ENCODE measurements around the gene PARS2.
"Not testable (repeated sequence)": the region's sequence is repeated elsewhere in the genome, so short reads cannot be mapped to it uniquely, and the experiment has no call there.

PARS2 gene

GRCh38 chr1:54798769-54799641 is 34.7 kb upstream of the PARS2 start:
- peak; percentile 17 for DNase-seq

DNA sequence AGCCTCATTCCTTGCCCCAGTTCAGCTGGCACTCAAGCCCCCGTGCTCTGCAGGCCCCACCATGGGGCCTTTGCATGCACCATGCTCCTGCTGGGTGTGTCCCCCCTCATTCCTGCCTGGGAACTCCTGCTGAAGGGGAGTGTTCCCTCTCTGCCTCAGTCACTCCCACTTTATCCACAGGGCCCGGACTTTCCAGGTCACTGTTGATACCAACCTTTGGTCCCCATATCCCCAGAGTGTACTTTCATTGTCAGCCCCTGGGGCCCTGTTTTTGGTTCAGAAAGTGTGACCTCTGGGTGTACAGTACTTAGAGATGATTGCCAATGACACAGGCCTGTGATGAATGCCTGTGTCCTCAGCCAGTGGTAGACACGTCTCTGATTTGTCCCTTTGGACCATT is 33.9 kb upstream of the PARS2 start:
- DNase-seq: no peak

- no peak for DNase-seq
Measured at GRCh38 chr1:54796902-54797301, 32.6 kb upstream of the PARS2 start.

GRCh38 chr1:54795841-54796468 is 31.6 kb upstream of the PARS2 start:
- DNase-seq: no peak

DNA sequence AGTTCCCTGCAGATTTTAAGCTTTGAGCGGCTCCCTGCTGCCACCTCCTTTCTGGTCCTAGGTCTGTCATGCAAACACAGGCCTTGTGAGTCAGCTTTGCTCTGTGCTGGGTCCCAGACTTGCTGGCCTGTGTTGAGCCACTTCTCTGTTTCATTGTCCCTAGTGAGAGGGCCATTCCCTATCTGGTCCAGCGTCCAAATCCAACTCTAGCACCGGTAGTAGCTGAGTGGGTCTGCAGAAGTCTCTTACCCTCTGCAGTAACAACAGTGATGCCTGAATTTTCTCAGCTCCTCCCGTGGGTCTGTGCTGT is 31.0 kb upstream of the PARS2 start:
- DNase-seq: no peak

DNA sequence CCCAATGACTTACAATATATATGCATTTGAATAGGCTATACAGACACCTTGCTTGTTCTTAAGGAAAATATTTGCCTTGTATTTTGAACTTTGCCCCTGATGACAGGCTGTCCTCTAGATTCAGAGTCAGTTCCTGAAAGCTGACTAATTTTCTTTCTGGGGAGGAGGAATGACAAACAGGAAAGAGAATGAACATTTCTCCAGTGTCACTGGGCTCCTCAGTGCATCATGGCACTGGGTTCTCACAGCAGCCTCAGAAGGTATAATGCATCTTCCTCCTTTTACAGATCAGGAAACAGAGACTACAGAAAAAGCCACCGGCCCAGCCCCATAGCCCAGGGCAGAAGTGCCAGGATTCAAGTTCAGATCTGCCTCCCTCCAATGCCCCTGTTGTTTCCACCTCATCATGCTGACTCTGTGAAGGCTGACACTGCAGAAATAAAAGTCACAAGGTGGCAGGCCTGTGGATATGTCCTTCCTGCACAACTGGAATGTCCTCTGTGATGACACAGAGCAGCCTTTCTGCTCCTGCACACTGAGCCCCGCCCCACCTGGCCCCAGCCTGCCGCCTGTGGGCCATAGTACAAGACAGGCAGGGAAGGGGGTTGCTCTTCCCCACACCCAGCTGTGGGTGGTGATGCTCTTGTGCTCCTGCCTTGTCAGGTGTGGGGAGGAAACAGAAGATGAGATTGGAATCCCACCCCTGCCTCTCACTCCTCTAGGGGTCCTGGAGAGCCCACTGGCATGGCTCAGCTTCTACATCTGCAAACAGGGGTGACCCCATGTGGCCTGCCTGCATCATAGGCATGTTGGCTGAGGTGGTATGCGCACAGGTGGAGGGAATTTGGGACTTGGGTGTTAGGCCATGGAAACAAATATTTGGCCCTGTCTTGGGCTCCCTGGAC is 30.4 kb upstream of the PARS2 start:
- no peak for DNase-seq

- DNase-seq: peak; percentile 48
Measured at GRCh38 chr1:54792686-54793282, 28.5 kb upstream of the PARS2 start.

DNA sequence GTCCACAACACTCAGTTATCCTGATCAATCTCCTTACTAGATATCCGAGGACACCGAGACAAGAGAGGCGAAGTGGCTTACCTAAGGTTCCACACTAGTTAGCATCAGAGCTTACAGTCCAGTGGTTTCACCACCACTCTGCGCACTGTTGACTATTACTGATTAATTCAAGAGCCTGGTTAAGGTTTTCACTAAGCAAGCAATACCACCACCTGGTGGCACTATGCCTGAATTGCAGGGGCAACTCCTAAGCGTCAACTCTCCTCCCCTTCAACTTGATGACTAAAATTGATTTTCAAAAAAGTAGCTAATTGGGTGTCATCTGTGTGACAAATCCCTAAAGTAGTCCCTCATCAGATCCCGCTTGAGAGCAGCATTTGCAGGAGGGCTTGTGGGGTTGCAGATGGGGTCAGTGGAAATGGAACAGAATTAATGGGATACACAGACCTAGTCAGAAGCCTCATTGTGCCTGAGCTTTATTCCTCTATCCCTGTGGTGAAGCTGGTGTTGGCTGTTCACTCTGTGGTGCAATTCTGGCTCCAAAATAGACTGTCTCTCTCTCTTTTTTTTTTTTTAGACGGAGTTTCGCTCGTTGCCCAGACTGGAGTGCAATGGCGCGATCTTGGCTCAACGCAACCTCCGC is 27.7 kb upstream of the PARS2 start:
- no peak for DNase-seq

DNA sequence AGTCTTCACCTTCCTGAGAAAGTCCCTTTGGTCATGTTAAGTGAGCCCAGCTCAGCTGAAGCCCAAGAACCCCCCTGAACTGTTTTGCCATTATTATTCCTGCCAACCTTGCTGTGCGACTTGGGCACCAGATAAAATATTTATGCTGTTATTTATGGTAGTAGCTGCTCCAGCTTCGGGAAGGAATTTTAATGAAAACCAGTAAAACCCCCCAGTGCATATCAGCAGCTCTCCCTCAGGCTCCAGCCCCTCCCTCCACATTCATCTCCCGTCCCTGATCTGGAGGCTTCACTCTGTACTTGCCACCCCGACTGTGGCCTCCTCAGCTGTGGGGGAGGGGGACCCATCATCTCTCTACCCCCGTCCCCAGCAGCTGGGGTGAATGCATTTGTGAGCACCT is 24.1 kb upstream of the PARS2 start:
- no peak for DNase-seq

- no peak for DNase-seq
Measured at GRCh38 chr1:54787604-54788003, 23.3 kb upstream of the PARS2 start.

DNA sequence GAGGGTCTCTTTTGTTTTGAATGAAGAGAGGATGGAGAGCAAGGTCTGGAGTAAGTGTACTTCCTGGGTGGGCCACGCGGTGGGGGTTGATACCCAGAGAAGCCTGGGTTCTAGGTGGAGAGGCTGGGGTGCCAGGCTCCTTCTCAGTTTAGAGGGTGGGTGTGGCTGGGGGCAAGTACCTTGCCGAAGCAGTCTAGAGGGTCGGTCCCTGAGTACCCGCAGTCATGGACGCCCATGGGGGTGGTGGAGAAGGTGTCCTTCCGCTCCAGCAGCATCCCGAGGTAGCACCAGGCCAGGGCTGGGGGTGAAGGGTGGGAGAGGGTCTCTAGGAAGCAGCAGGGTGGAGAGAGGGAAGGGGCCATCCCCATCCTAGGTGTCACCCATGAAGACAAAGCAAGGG is 22.5 kb upstream of the PARS2 start:
- DNase-seq: no peak

- no peak for DNase-seq
Measured at GRCh38 chr1:54784066-54784465, 19.7 kb upstream of the PARS2 start.

- DNase-seq: no peak
Measured at GRCh38 chr1:54782588-54782987, 18.3 kb upstream of the PARS2 start.

DNA sequence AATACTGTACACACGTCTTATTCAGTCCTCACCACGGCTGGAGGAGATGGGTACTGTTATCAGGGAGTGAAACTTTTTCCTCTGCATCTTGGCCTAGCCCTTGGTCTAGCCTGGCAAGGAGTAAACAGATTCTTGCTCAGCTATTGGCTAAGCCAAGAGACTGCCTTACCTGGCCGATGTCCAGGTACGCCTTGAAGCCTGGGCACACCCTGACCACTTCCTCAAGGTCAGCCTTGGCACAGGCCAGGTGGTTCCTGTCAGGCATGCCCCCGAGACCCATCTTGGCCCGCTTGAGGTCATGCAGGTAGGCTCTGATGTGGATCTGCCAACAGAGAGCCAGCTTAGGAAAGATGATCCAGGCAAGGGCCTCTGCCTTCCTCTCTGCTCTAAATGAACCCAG is 17.8 kb upstream of the PARS2 start:
- DNase-seq: no peak

DNA sequence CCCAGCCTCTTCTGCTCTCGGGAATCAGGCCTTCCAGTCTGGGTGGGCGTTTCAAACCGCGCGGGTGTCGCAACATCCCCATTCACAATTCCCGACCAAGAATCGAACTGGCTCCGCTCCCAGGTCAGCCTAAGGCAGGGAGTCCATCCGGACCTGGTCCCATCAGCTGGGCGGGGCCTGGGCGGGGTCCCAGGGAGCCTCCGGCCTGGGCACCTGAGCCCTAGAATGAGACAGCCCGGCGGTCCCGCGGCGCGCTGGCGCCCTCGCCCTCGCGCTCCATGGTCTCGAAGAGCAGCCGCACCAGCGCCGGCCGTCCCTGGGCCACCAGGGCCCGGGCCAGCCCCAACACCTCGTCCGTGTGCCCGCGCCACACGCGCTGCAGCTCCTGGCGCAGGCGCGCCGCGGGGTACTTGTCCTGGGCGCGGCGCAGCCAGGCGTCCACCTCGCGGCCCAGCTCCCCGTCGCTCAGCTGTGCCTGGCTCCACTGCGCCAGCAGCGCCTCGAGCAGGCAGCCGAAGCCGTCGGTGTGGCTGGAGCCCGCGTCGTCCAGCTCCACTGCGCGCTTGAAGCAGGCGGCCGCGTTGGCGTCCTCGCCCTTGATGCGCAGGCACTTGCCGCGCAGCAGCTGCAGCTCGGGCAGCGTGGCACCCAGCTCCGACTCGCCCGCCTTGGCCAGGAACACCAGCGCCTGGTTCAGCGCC is 16.9 kb upstream of the PARS2 start:
- DNase-seq: no peak

GRCh38 chr1:54777431-54777830 is 13.1 kb upstream of the PARS2 start:
- DNase-seq: no peak

DNA sequence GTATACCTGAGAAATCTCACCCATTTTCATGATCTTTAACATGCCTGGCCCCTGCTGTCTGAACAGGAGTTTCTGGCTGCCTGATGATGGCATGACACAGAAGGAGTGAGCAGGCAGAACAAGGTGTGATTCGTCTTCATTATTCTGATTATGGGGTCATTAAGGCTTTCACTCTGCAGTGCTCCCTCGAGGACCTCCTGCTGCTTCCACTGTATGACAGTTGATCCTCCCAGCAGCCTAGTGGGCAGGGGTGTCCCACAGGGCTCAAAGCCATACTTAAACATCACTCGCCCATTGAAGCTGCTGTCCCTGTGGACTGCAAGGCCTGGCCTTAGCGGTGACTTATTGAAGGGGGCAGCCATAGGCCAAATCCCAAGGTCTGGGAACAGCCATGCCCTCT is 12.7 kb upstream of the PARS2 start:
- DNase-seq: no peak

- DNase-seq: not testable (repeated sequence)
Measured at GRCh38 chr1:54775828-54776721, 11.8 kb upstream of the PARS2 start.

DNA sequence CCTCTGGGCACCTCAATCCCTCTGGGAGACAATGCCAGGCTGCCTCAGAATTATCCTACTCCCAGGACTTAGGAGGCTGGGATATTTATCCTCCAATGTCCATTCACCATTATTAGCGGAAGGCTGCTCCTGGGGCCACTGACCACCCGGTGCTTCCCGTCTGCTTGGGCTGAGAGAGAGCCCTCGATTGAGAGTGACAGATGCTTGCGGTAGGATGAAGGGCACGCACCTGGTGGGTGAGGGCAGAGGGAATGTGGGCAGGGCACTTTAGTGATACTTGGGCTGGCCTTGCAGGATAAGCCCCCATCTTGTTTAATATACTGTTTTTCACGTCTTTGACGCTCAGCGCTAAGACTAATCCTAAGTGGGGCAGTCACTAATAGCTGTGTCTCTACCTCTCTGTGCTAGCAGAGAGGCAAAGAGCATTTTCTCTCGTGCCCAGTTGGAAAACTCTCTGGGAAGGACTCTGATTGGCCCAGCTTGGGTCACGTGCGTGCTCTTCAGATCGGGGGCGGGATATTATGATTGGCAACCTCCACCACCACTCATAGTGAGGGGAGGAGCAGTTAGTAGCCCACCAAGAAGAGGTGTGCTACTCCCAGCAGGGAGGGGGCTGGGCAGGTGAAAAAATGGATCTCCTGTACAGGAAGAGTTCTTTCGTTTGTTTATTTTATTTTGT is 10.6 kb upstream of the PARS2 start:
- no peak for DNase-seq

- DNase-seq: no peak
Measured at GRCh38 chr1:54772951-54773350, 8.6 kb upstream of the PARS2 start.
